Measurements from ENCODE around the gene FOXO3.

- TF ChIP-seq GATA2 (IDR thresholded peaks at IDR 0.05; ENCODE audit: low read depth, low read length) = no peak
- no peak for TF ChIP-seq GATA3 (IDR thresholded peaks at IDR 0.05; ENCODE audit: low read depth, low read length)
These were observed 171.6 kb downstream of the FOXO3 start for GRCh38 chr6:108732091-108732870.

Measured in SH-SY5Y (cell line).